ENCODE results near the gene CALCR. TPM values are rescaled to one million over a fixed set of nuclear protein-coding genes. Genes with fewer than 3 reads are reported as not detected.

Gene CALCR
- total and polyA plus RNA-seq, 4 donors = 0.04 to 0.20 (median 0.09) TPM

- 61 to 81% methylated on average over 3 of the region's 3 CpGs for WGBS, 2 donors
- TF ChIP-seq, protein P1, sequence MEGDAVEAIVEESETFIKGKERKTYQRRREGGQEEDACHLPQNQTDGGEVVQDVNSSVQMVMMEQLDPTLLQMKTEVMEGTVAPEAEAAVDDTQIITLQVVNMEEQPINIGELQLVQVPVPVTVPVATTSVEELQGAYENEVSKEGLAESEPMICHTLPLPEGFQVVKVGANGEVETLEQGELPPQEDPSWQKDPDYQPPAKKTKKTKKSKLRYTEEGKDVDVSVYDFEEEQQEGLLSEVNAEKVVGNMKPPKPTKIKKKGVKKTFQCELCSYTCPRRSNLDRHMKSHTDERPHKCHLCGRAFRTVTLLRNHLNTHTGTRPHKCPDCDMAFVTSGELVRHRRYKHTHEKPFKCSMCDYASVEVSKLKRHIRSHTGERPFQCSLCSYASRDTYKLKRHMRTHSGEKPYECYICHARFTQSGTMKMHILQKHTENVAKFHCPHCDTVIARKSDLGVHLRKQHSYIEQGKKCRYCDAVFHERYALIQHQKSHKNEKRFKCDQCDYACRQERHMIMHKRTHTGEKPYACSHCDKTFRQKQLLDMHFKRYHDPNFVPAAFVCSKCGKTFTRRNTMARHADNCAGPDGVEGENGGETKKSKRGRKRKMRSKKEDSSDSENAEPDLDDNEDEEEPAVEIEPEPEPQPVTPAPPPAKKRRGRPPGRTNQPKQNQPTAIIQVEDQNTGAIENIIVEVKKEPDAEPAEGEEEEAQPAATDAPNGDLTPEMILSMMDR (IDR thresholded peaks at IDR 0.05; ENCODE audit: control extremely low read depth, extremely low read depth) = no peak
- Histone ChIP-seq H3K27ac (ENCODE audit: low read depth in 1 of 2, low read length in 1 of 2) (no peak overlapping the region), H3K9me3 (ENCODE audit: control insufficient read depth in 4 of 4, insufficient read depth in 3 of 4, low read length in 3 of 4) (no peaks in the 10 kb centered on the region), H3K4me3 (no peak overlapping the region), H3K4me1 (ENCODE audit: control insufficient read depth in 5 of 5, insufficient read depth in 5 of 5, low read length in 5 of 5) (no peaks in the 10 kb centered on the region), H3K36me3 (ENCODE audit: control insufficient read depth in 4 of 4, insufficient read depth in 4 of 4, low read length in 4 of 4) (no peaks in the 10 kb centered on the region), H3K9ac (ENCODE audit: insufficient read depth in 1 of 2, low read length in 2 of 2) (no peak overlapping the region), H3K27me3 (ENCODE audit: control insufficient read depth in 3 of 3, insufficient read depth in 3 of 3, low read length in 2 of 3) (no peaks in the 10 kb centered on the region)
- ATAC-seq (ENCODE audit: insufficient read depth, low FRiP score) = no peak
- no peak for DNase-seq
These were observed 26.8 kb downstream of the CALCR start for GRCh38 chr7:93547716-93548115.

DNA sequence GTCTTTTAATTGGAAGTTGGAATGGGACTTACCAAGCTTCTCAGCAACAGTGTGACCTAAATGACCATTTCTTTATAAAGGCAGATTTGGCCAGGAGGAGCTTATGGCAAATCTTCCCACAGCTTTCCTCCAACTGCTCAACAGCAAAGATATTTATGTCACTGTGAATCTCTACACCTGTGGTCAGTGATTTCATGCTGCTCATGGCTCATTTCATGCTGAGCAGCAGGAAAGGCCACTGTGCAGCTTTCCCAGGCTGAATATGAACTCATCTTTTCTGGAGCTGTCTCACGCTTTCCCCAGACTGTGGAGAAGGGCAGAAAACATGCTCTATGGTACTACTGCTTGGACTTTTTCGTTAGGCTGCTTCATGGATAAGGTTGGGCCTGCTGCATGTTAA lies 29.8 kb downstream of the CALCR start:
- Histone ChIP-seq H3K27me3 (ENCODE audit: control insufficient read depth in 3 of 3, insufficient read depth in 3 of 3, low read length in 2 of 3) (no peaks in the 10 kb centered on the region), H3K4me3 (no peak overlapping the region), H3K36me3 (ENCODE audit: control insufficient read depth in 4 of 4, insufficient read depth in 4 of 4, low read length in 4 of 4) (no peaks in the 10 kb centered on the region), H3K4me1 (ENCODE audit: control insufficient read depth in 5 of 5, insufficient read depth in 5 of 5, low read length in 5 of 5) (no peaks in the 10 kb centered on the region), H3K27ac (ENCODE audit: low read depth in 1 of 2, low read length in 1 of 2) (no peak overlapping the region), H3K9me3 (ENCODE audit: control insufficient read depth in 4 of 4, insufficient read depth in 3 of 4, low read length in 3 of 4) (no peaks in the 10 kb centered on the region), H3K9ac (ENCODE audit: insufficient read depth in 1 of 2, low read length in 2 of 2) (no peak overlapping the region)
- WGBS, 2 donors = 83 to 90% methylated on average over 2 of the region's 2 CpGs
- no peak for ATAC-seq (ENCODE audit: insufficient read depth, low FRiP score)
- no peak for DNase-seq
- TF ChIP-seq, protein P1 (IDR thresholded peaks at IDR 0.05; ENCODE audit: control extremely low read depth, extremely low read depth) = no peak

DNA sequence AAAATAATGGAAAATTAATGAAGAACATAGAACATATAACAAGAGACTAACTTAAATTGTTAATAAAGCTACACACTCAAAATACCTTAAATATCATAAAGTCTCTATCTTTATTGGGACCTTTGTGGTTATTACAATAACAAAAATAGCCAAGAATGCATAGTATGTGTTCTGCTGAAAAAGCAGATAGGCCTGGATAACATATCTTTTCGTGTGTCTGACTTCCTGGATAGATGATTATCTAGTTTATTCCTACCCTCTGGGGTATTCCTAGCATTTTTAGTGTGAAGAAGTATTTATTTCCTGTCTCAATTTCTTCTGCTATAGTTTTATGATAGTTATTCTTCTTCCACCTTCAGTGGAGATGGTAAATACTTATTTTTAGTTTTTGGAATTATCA lies 36.5 kb downstream of the CALCR start:
- WGBS, 2 donors = 26 to 28% methylated on average over 1 of the region's 1 CpG

DNA sequence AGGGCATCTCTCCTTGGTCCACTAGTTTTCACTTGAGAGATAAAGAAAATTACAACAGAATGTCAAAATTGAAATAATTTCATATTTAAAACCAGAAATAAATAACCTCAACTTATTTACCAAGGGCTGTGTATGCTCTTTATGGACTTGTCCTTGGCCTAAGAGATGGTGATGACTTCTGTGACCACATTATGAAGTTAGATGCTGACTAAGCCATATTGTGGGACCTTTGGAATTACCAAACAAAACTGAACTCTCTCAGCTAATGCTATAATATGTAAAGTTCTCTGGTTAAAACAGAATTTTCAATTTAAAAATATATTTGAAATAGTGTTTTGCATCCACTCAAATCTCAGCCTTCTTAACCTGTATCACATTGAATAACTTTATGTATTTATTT lies 38.9 kb downstream of the CALCR start:
- Histone ChIP-seq H3K27me3 (ENCODE audit: control insufficient read depth in 3 of 3, insufficient read depth in 3 of 3, low read length in 2 of 3) (no peaks in the 10 kb centered on the region), H3K4me1 (ENCODE audit: control insufficient read depth in 5 of 5, insufficient read depth in 5 of 5, low read length in 5 of 5) (no peaks in the 10 kb centered on the region), H3K36me3 (ENCODE audit: control insufficient read depth in 4 of 4, insufficient read depth in 4 of 4, low read length in 4 of 4) (no peaks in the 10 kb centered on the region), H3K9me3 (ENCODE audit: control insufficient read depth in 4 of 4, insufficient read depth in 3 of 4, low read length in 3 of 4) (no peaks in the 10 kb centered on the region), H3K9ac (ENCODE audit: insufficient read depth in 1 of 2, low read length in 2 of 2) (no peak overlapping the region), H3K4me3 (no peak overlapping the region), H3K27ac (ENCODE audit: low read depth in 1 of 2, low read length in 1 of 2) (no peak overlapping the region)
- ATAC-seq (ENCODE audit: insufficient read depth, low FRiP score) (no peak), DNase-seq (no peak)
- TF ChIP-seq, protein P1 (IDR thresholded peaks at IDR 0.05; ENCODE audit: control extremely low read depth, extremely low read depth) = no peak

More for the DNA sequence above, 36.5 kb downstream of the CALCR start:
- TF ChIP-seq, protein P1 (IDR thresholded peaks at IDR 0.05; ENCODE audit: control extremely low read depth, extremely low read depth) = no peak
- no peak for ATAC-seq (ENCODE audit: insufficient read depth, low FRiP score)
- no peaks in the 10 kb centered on the region for H3K36me3 ChIP-seq (ENCODE audit: control insufficient read depth in 4 of 4, insufficient read depth in 4 of 4, low read length in 4 of 4)
- no peak for DNase-seq
- H3K4me3 ChIP-seq = no peak overlapping the region
- H3K27me3 ChIP-seq (ENCODE audit: control insufficient read depth in 3 of 3, insufficient read depth in 3 of 3, low read length in 2 of 3) = no peaks in the 10 kb centered on the region
- no peaks in the 10 kb centered on the region for H3K4me1 ChIP-seq (ENCODE audit: control insufficient read depth in 5 of 5, insufficient read depth in 5 of 5, low read length in 5 of 5)
- H3K27ac ChIP-seq (ENCODE audit: low read depth in 1 of 2, low read length in 1 of 2) = no peak overlapping the region
- H3K9me3 ChIP-seq (ENCODE audit: control insufficient read depth in 4 of 4, insufficient read depth in 3 of 4, low read length in 3 of 4) = no peaks in the 10 kb centered on the region
- H3K9ac ChIP-seq (ENCODE audit: insufficient read depth in 1 of 2, low read length in 2 of 2) = no peak overlapping the region

Data from lung (tissue), 12 donors.